CD4-positive, alpha-beta T cell (primary cell): ENCODE data around the gene HIP1. TPM values are rescaled to one million over a fixed set of nuclear protein-coding genes. Genes with fewer than 3 reads are reported as not detected.

Source experiments
- ATAC-seq: fragments of 200-7000 bp; cut with Tn5 transposase; one replicate; pipeline ENCODE4 v1.10.0; 2022; ENCODE audit warnings: mild to moderate bottlenecking; ENCODE audit not compliant: poor library complexity
- CTCF ChIA-PET: fragments of 350-600 bp; sonication (Branson Sonifier 250); formaldehyde crosslinking; loops from one replicate; lab custom pipeline; 2021; ENCODE audit warnings: antibody characterized with exemption, inconsistent platforms; lab: Charles Lee
- POLR2A ChIA-PET: fragments of 350-600 bp; sonication (Branson Sonifier 250); formaldehyde crosslinking; loops from one replicate; lab custom pipeline; 2021; ENCODE audit warnings: antibody characterized with exemption, inconsistent platforms; lab: Charles Lee
- DNase-seq, 14 experiments: peaks; one replicate each; pipeline ENCODE4 v3.0.0-alpha.2; 2013 to 2020; ENCODE audit warnings: mixed read lengths in 2 of 14
- H3K27ac ChIP-seq, 2 donors: one replicate each; pipeline versions ENCODE4 v1.5.1 to v1.7.0; 2013; ENCODE audit warnings: low read length in 2 of 2, low read depth in 1 of 2, mild to moderate bottlenecking in 1 of 2
- H3K27me3 ChIP-seq, 2 experiments: 1 replicate in 1 of 2; 2 replicates in 1 of 2; pipeline versions ENCODE4 v1.6.1 to v1.7.0; 2013; ENCODE audit warnings: low read length in 2 of 2, control low read depth in 1 of 2, mild to moderate bottlenecking in 1 of 2, moderate library complexity in 1 of 2; ENCODE audit not compliant: insufficient read depth in 2 of 2, control insufficient read depth in 1 of 2
- H3K36me3 ChIP-seq: one replicate; pipeline ENCODE4 v1.6.1; 2013; ENCODE audit warnings: low read length, control low read depth; ENCODE audit not compliant: insufficient read depth
- H3K4me1 ChIP-seq: one replicate; pipeline ENCODE4 v1.6.1; 2013; ENCODE audit warnings: low read length, control low read depth; ENCODE audit not compliant: insufficient read depth
- H3K4me3 ChIP-seq: one replicate; pipeline ENCODE4 v1.5.1; 2013; ENCODE audit warnings: mild to moderate bottlenecking, low read length, moderate library complexity
- H3K9me3 ChIP-seq, 2 experiments: 1 replicate in 1 of 2; 2 replicates in 1 of 2; pipeline versions ENCODE4 v1.6.1 to v1.7.0; 2013; ENCODE audit warnings: low read length in 2 of 2, mild to moderate bottlenecking in 2 of 2, control low read depth in 1 of 2, moderate library complexity in 1 of 2; ENCODE audit not compliant: control insufficient read depth in 1 of 2, insufficient read depth in 1 of 2
- H3K27ac Mint-ChIP-seq: one replicate; pipeline ENCODE4 v1.8.0; 2020; ENCODE audit warnings: mixed read lengths
- H3K27me3 Mint-ChIP-seq: one replicate; pipeline ENCODE4 v1.8.0; 2021; ENCODE audit warnings: mixed read lengths
- H3K36me3 Mint-ChIP-seq: one replicate; pipeline ENCODE4 v1.8.0; 2021; ENCODE audit warnings: low read depth, mixed read lengths
- H3K4me1 Mint-ChIP-seq: one replicate; pipeline ENCODE4 v1.8.0; 2021; ENCODE audit warnings: low read depth, mixed read lengths
- H3K4me3 Mint-ChIP-seq: one replicate; pipeline ENCODE4 v1.8.0; 2020; ENCODE audit warnings: mild to moderate bottlenecking, mixed read lengths
- H3K9me3 Mint-ChIP-seq: one replicate; pipeline ENCODE4 v1.8.0; 2020; ENCODE audit warnings: mixed read lengths
- CTCF ChIP-seq: fragments of 200-600 bp; IDR thresholded peaks from one replicate; pipeline ENCODE4 v1.8.0; 2022; ENCODE audit warnings: antibody characterized with exemption, mild to moderate bottlenecking
- intact Hi-C, 2 experiments: fragments of 100-400 bp; cut with DNase I in 1 of 2; cut with micrococcal nuclease in 1 of 2; formaldehyde crosslinking; loops; one replicate each; pipeline versions ENCODE4 v1.15.1 to v1.9.0; 2023 to 2025; cut with DNase I, micrococcal nuclease
- total RNA-seq, 174 experiments: library from RNA in 2 of 174; stranded (reverse) in 2 of 174; gene quantifications; one replicate each; pipeline ENCODE4 v1.2.3 and lab custom pipeline; 2021 to 2026

Gene HIP1
- total RNA-seq, 2 experiments from 2014 or later, result 1.5 to 1.7 TPM

GRCh38 chr7:75758491-75758890 is 19.8 kb upstream of the HIP1 start:
- no peak overlapping the region for H3K4me3 ChIP-seq
- no peaks in the 10 kb centered on the region for H3K36me3 Mint-ChIP-seq
- peaks cover 3% of the 10 kb centered on the region for H3K4me1 Mint-ChIP-seq
- TF ChIP-seq CTCF, result no peak
- no peaks in the 10 kb centered on the region for H3K27me3 Mint-ChIP-seq
- no peak overlapping the region for H3K4me3 Mint-ChIP-seq
- no peak overlapping the region for H3K27ac Mint-ChIP-seq
- no peak for ATAC-seq
- ChIA-PET CTCF (interaction anchor here (0.6 kb wide), 1 partner anchor 1141 kb away, joined by 3 read pairs; no protein-coding TSS in a partner anchor), POLR2A (no interaction called here)
- no peaks in the 10 kb centered on the region for H3K4me1 ChIP-seq
- no peaks in the 10 kb centered on the region for H3K36me3 ChIP-seq
- no peak overlapping the region for H3K27ac ChIP-seq
- H3K9me3 ChIP-seq, result no peaks in the 10 kb centered on the region
- intact Hi-C loops, result no loop called here
- H3K9me3 Mint-ChIP-seq, result no peaks in the 10 kb centered on the region
- H3K27me3 ChIP-seq, result no peaks in the 10 kb centered on the region
- no peak for DNase-seq

- H3K4me3 ChIP-seq, result no peak overlapping the region
- no peaks in the 10 kb centered on the region for H3K27me3 Mint-ChIP-seq
- no peak for TF ChIP-seq CTCF
- peaks cover 3% of the 10 kb centered on the region for H3K4me1 Mint-ChIP-seq
- H3K4me1 ChIP-seq, result no peaks in the 10 kb centered on the region
- no peak overlapping the region for H3K27ac Mint-ChIP-seq
- H3K36me3 Mint-ChIP-seq, result no peaks in the 10 kb centered on the region
- ChIA-PET POLR2A (no interaction called here), CTCF (interaction anchor here (0.6 kb wide), 1 partner anchor 1140 kb away, joined by 3 read pairs; no protein-coding TSS in a partner anchor)
- no peaks in the 10 kb centered on the region for H3K36me3 ChIP-seq
- H3K27ac ChIP-seq, result no peak overlapping the region
- no peak overlapping the region for H3K4me3 Mint-ChIP-seq
- DNase-seq (no peak), ATAC-seq (no peak)
- intact Hi-C loops, result no loop called here
- H3K9me3 Mint-ChIP-seq, result no peaks in the 10 kb centered on the region
- H3K27me3 ChIP-seq, result no peaks in the 10 kb centered on the region
- H3K9me3 ChIP-seq, result no peaks in the 10 kb centered on the region
Observed at GRCh38 chr7:75757860-75758259, 19.1 kb upstream of the HIP1 start.

- Histone ChIP-seq H3K4me3 (no peak overlapping the region), H3K27me3 (no peaks in the 10 kb centered on the region), H3K36me3 (no peaks in the 10 kb centered on the region), H3K9me3 (no peaks in the 10 kb centered on the region), H3K27ac (no peak overlapping the region), H3K4me1 (no peaks in the 10 kb centered on the region)
- no peak overlapping the region for H3K27ac Mint-ChIP-seq
- ATAC-seq, result no peak
- no peaks in the 10 kb centered on the region for H3K9me3 Mint-ChIP-seq
- ChIA-PET CTCF (no interaction called here), POLR2A (no interaction called here)
- no peak overlapping the region for H3K4me3 Mint-ChIP-seq
- peak in 3 of 14 experiments; percentile 16 to 34 (median 28) for DNase-seq
- peaks cover under 1% of the 10 kb centered on the region for H3K4me1 Mint-ChIP-seq
- intact Hi-C loops, result no loop called here
- H3K36me3 Mint-ChIP-seq, result no peaks in the 10 kb centered on the region
- H3K27me3 Mint-ChIP-seq, result no peaks in the 10 kb centered on the region
- no peak for TF ChIP-seq CTCF
Observed at GRCh38 chr7:75756991-75757676, 18.4 kb upstream of the HIP1 start.
